ENCODE data around the gene WDR37.

- TF ChIP-seq CTCF (IDR thresholded peaks at IDR 0.05) (no peak), ESRRA (CRISPR knock-in tag; IDR thresholded peaks at IDR 0.05; ENCODE audit: borderline replicate concordance) (no peak), ZNF425 (CRISPR knock-in tag; conservative IDR thresholded peaks at IDR 0.05) (no peak), TEAD4 (CRISPR knock-in tag; IDR thresholded peaks at IDR 0.05) (no peak), NFE2L1 (CRISPR knock-in tag; IDR thresholded peaks at IDR 0.05) (no peak), ZNF263 (CRISPR knock-in tag; IDR thresholded peaks at IDR 0.05; ENCODE audit: low read depth) (no peak), E2F4 (CRISPR knock-in tag; IDR thresholded peaks at IDR 0.05; ENCODE audit: borderline replicate concordance, low read depth) (no peak), CREB1 (CRISPR knock-in tag; IDR thresholded peaks at IDR 0.05) (no peak), NR3C1 (CRISPR knock-in tag; conservative IDR thresholded peaks at IDR 0.05; ENCODE audit: low read depth) (no peak), RELA (CRISPR knock-in tag; IDR thresholded peaks at IDR 0.05; ENCODE audit: borderline replicate concordance) (no peak)
Measured at GRCh38 chr10:1034758-1035157, 21.4 kb upstream of the WDR37 start.

Measured in WTC11 (cell line).